Nephron progenitor cell (in vitro differentiated cells): ENCODE measurements around the gene TSFM.

Experiments
- DNase-seq: peaks from one replicate; pipeline ENCODE4 v3.0.0; 2021
- H3K27ac Mint-ChIP-seq: 2 replicates; pipeline ENCODE4 v1.8.0; 2021; ENCODE audit warnings: mild to moderate bottlenecking, moderate library complexity, mixed read lengths
- H3K27me3 Mint-ChIP-seq: 2 replicates; pipeline ENCODE4 v1.8.0; 2021; ENCODE audit warnings: mild to moderate bottlenecking, low read depth, mixed read lengths; ENCODE audit not compliant: poor library complexity
- H3K36me3 Mint-ChIP-seq: 2 replicates; pipeline ENCODE4 v1.8.0; 2021; ENCODE audit warnings: low read depth, mixed read lengths
- H3K4me1 Mint-ChIP-seq: 2 replicates; pipeline ENCODE4 v1.8.0; 2021; ENCODE audit warnings: mixed read lengths
- H3K4me3 Mint-ChIP-seq: 2 replicates; pipeline ENCODE4 v1.8.0; 2021; ENCODE audit warnings: mild to moderate bottlenecking, moderate library complexity, mixed read lengths
- H3K9me3 Mint-ChIP-seq: 2 replicates; pipeline ENCODE4 v1.8.0; 2021; ENCODE audit warnings: mild to moderate bottlenecking, moderate library complexity, mixed read lengths
- TF ChIP-seq, protein P1 (sequence below): fragments of 200-600 bp; sonication (generic); IDR thresholded peaks from 2 replicates; pipeline ENCODE4 v1.5.0; 2021; ENCODE audit warnings: antibody characterized with exemption

The TSFM gene

DNA sequence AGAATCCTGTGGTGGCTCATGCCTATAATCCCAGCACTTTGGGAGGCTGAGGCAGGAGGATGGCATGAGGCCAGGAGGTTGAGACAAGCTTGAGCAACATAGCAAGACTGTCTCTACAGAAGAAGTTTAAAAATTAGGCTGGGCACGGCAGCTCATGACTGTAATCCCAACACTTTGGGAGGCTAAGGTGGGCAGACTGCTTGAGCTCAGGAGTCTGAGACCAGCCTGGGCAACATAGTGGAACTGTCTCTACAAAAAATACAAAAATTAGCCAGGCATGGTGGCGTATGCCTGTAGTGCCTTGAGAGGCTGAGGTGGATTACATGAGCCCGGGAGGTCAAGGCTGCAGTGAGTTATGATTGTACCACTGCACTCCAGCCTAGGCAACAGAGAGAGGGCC lies 14.7 kb upstream of the TSFM start:
- peaks cover 43% of the 10 kb centered on the region for H3K4me1 Mint-ChIP-seq
- no peak overlapping the region for H3K4me3 Mint-ChIP-seq
- TF ChIP-seq, protein P1, sequence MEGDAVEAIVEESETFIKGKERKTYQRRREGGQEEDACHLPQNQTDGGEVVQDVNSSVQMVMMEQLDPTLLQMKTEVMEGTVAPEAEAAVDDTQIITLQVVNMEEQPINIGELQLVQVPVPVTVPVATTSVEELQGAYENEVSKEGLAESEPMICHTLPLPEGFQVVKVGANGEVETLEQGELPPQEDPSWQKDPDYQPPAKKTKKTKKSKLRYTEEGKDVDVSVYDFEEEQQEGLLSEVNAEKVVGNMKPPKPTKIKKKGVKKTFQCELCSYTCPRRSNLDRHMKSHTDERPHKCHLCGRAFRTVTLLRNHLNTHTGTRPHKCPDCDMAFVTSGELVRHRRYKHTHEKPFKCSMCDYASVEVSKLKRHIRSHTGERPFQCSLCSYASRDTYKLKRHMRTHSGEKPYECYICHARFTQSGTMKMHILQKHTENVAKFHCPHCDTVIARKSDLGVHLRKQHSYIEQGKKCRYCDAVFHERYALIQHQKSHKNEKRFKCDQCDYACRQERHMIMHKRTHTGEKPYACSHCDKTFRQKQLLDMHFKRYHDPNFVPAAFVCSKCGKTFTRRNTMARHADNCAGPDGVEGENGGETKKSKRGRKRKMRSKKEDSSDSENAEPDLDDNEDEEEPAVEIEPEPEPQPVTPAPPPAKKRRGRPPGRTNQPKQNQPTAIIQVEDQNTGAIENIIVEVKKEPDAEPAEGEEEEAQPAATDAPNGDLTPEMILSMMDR = no peak
- peaks cover 33% of the 10 kb centered on the region for H3K36me3 Mint-ChIP-seq
- no peak overlapping the region for H3K27ac Mint-ChIP-seq
- peaks cover 4% of the 10 kb centered on the region for H3K9me3 Mint-ChIP-seq
- H3K27me3 Mint-ChIP-seq = peaks cover 67% of the 10 kb centered on the region
- no peak for DNase-seq

DNA sequence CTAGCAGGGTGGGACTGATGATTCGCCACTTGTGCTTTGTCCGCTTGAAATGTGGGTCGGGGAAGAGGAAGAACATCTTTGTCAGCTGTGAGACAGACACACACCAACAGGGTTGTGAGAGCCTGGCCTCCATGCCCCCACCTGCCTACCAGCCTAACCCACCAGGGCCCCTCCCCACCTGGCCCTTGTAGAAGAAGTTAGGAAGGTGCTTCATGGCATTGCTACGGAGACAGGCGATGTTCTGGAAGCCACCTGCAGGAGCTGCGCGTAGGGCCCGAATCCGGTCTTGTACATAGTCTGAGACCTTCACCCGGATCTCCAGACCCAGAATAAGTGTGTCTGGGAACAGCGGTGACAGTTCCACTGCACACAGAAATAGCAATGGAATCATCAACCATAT lies 13.0 kb upstream of the TSFM start:
- peaks cover 46% of the 10 kb centered on the region for H3K4me1 Mint-ChIP-seq
- H3K9me3 Mint-ChIP-seq = no peaks in the 10 kb centered on the region
- DNase-seq = no peak
- no peak overlapping the region for H3K27ac Mint-ChIP-seq
- peaks cover 54% of the 10 kb centered on the region for H3K27me3 Mint-ChIP-seq
- peak overlapping the region; percentile 51 for H3K4me3 Mint-ChIP-seq
- H3K36me3 Mint-ChIP-seq = peaks cover 33% of the 10 kb centered on the region
- TF ChIP-seq, protein P1 = no peak

DNA sequence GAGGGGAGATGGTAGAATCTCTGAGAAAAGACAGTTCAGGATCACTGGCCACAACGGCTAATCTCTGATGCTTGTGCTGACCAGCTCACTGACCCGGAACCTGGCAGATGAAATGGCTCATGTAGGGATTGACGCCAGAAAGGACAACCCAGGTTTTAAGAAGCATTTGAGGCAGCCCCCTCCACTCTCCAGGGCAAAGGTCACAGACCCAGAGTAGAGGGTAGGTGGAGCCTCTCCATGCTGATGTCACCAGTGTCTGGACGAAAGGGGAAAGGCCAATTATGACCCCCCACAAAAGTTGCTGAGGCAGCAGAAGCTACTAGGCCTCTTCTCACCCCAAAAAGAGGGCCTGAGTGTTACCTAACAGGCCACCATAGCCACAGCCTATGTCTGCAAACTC lies 11.9 kb upstream of the TSFM start:
- Mint-ChIP-seq H3K4me3 (peak overlapping the region; percentile 99), H3K27ac (no peak overlapping the region)

DNA sequence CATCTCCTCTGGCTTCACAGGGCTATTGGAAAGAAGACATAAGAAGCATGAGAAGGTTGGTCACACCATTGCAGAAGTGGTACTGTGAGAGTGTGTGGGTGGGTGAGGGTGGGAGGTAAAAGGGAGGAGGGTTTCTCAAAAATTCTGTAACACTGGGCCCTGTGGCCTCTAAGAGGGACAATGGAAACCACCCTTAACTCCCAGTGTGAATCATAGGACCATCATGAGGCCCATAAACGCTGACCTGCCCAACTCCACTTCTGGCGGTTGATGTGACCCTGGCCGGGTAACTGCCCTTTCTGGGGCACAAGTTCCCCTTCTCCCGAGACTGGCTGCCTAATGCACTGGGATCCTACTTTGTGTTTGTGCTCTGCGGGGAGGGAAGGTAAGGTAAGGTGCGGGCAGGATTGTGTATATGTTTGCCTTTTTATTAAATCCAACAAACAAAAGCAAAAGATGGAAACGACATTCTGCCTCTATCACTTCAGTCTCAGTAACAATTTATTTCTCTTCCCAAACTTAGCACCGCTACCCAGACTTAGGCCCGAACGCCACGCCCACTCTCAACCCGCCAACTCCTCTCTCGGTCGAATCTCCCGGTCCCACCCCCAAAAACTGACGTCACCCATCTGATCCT lies 11.2 kb upstream of the TSFM start:
- Mint-ChIP-seq H3K4me3 (peak overlapping the region; percentile 99), H3K36me3 (peaks cover 41% of the 10 kb centered on the region), H3K4me1 (peaks cover 43% of the 10 kb centered on the region), H3K27me3 (peaks cover 40% of the 10 kb centered on the region), H3K9me3 (no peaks in the 10 kb centered on the region), H3K27ac (peak overlapping the region; percentile 100)
- peak; percentile 88 for DNase-seq
- TF ChIP-seq, protein P1 = no peak

More for the DNA sequence above, 11.9 kb upstream of the TSFM start:
- Mint-ChIP-seq H3K4me1 (peaks cover 46% of the 10 kb centered on the region), H3K36me3 (peaks cover 36% of the 10 kb centered on the region), H3K9me3 (no peaks in the 10 kb centered on the region), H3K27me3 (peaks cover 43% of the 10 kb centered on the region)
- TF ChIP-seq, protein P1 = no peak
- no peak for DNase-seq

DNA sequence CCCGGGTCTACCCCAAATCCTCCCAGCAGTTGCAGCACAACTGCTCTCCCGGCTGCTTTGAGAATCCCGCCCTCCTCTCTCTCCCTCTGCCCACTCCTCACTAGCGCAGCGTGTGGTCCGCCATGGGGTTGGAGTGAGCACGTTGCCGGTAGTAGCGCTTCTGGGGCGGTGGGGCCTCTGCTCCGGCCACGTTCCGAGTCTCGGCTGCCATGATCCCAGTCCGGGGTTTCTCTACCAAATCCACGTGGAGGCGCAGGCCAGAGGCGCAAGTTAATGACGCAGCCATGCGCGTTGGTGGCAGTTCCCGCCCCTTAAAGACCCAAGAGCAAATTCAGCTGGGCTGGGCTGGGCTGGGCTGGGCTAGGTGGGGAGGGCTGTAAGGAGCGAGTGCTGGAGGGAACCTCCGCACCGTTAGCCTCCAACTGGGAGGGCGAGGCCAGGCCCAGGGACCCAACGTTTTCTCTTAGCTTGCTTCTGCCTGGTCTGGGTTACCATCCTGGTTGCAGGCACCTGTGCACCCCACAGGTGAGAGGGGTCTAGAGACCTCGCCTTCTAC lies 10.6 kb upstream of the TSFM start, which contains the start of gene METTL1:
TSS of gene METTL1 (minus strand) at position 233 of the 556 bp plus-strand sequence. CDS start at position 211, 22 bp downstream.
- peak within 1 kb of the TSS; percentile 100 for H3K27ac Mint-ChIP-seq
- no peaks in the 10 kb centered on the region for H3K9me3 Mint-ChIP-seq
- peaks cover 34% of the 10 kb centered on the region for H3K27me3 Mint-ChIP-seq
- DNase-seq = peak; percentile 90
- TF ChIP-seq, protein P1 = no peak
- H3K36me3 Mint-ChIP-seq = peaks cover 41% of the 10 kb centered on the region
- peaks cover 37% of the 10 kb centered on the region for H3K4me1 Mint-ChIP-seq
- peak within 1 kb of the TSS; percentile 99 for H3K4me3 Mint-ChIP-seq
